HG03378 (cell line): ENCODE results near the gene CLDN1.

Experiments used
- ATAC-seq: cut with Tn5 transposase; IDR thresholded peaks from one replicate; pipeline ENCODE4 v1.9.1; 2021; ENCODE audit warnings: mild to moderate bottlenecking, moderate library complexity; ENCODE audit not compliant: unreplicated experiment

Gene CLDN1

DNA sequence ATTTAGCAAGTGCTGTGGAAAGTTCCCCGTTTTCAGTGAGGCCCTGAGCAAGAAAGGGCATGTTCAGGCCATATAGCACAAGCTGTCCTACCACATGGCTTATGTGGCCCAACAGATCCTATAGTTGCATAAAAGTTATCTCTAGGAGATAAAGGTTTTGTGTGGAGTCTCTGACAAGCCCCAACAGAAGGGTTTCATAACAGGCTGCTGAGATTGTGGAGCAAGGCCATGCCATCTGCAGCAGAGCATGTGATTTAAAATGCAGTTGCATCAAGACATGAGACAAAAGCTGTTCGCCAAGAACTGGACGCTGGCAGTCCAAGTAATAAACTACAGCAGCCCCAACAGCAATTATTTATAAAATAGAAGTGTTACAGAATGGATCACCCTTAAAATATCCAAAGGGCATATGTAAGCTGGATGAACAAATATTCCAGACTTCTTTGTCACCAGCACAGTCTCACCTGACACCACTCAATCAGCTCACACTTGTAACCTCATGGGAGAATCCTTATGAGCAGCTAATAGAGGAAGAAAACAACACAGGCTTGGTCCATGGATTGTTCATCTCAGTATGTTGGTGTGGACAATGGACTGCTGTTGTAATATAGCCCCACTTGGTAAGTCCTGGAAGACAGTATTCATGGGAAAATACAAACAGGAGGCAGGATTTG lies 14.4 kb upstream of the CLDN1 start:
- ATAC-seq: no peak

DNA sequence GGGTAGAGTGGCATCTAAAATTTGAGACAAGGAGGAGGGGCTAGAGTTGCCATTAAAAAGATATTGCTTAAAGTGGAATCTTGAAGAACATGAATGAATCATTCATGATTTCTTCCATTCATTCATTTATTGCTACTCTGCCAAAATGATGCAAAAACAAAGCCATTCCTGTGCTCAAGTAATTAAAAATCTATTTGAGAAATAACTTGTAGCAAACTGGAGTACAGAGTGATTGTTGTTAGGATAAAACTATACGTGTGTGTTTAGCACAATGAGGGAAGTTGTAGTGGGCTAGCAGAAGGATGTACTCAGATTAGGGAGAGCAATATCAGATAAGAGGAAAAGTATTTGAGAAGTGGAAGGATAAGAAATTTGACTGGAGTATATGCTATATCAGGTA lies 11.7 kb upstream of the CLDN1 start:
- no peak for ATAC-seq

DNA sequence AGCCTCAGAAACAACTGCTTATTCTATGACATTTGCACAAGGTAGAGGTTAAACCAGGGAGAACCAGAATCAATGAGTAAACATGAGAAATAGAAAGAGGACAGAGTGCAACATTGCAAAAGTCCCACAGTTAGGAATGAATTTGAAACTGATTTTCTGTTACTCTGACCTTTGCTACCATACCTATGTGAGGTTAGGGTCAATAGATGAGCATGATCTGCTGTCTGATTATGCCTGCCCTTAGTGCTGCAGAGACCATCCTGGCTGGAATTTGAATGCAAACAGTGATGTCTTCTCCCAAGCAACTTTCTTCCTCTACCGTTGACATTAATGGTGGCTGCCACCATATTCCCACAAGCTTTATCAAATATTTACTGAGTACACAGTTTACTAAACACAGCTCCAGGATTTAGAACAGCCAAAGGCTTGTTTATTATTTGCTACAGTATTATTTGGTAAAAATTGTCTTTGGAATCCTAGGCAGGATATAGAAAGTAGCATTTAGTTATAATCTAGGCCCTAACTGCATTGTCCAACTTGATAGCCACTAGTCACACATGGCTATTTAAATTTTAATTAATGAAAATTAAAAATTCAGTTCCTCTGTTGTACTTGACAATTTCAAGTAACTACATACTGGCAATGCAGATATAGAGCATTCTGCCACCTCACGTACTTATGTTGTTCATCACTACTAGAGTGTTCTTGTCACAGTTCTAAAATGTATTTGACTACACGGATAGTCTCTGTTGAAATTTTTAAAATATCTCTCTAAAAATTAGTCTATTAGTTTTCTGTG lies 8.9 kb upstream of the CLDN1 start:
- ATAC-seq: no peak

DNA sequence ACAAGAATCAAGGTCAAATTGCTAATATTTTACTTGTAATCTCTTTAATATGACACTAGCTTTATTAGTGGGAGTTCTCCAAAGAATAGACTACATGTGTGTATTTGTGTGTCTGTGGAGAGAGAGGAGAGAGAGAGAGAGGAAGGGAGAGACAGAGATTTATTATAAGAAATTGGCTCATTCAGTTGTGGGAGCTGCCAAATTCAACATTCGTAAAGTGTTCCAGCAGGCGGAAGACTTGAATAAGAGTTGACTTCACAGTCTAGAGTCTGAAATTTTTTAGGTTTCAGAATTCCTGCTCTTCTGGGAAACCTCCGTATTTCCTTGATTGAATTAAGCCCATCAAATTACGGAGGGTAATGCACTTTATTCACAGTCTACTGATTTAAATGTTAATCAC lies 4.7 kb upstream of the CLDN1 start:
- no peak for ATAC-seq

DNA sequence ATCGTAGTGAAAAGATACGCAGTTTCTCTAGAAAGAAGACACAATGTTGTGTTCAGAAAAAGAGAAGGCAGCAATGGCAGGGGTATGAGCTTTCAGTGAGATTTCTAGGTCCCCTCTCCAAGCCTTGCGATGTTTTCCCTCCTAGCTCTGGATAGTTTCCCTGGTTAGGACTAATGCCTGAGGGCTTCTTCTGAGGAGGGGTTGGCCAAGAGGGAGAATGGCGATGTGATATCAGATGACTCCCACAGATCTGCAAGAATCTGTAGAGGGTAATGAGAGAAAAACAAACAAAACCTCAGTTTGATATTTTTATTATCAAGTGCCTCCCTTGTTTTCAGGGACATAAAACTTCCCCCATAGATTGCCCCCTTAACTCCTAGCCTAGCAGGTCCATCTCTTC lies 4.1 kb upstream of the CLDN1 start:
- ATAC-seq: no peak

DNA sequence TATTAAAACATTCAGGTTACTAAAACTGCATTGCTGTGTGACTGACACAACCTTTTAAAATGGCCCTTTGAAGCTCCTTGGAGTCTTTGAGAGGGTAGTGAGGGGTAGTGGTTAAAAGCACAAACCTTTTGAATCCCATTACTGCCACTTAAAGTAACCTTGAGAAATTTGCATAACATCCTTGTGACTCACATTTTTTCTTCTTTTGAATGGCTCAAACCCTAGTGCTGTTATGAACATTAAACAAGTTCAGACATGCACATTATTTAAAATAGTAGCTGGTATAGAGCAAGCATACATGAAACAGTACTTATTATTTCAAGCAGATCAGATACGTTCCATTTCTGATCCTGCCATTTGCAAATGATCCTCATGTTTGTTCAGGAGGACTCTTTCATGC lies 3.7 kb upstream of the CLDN1 start:
- peak; percentile 47 for ATAC-seq

DNA sequence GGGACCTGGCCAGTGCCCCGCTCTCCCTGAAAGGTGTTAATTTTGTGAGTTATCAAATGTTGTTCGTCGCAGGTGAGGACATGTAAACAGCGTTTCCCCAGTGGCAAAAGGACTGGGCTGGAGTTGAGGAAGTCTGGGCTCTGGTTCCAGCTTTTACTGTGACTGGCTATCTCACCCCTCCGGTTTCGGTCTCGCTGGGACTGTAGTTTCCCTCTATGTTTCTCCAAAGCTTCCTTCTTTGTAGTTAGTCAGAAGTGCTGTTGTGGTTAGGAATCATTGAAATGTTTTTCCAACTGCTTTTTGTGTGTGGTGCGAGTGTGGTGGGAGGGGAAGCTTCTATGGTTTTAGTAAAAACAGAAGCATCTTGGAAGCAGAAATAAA lies 990 bp upstream of the CLDN1 start:
- no peak for ATAC-seq

DNA sequence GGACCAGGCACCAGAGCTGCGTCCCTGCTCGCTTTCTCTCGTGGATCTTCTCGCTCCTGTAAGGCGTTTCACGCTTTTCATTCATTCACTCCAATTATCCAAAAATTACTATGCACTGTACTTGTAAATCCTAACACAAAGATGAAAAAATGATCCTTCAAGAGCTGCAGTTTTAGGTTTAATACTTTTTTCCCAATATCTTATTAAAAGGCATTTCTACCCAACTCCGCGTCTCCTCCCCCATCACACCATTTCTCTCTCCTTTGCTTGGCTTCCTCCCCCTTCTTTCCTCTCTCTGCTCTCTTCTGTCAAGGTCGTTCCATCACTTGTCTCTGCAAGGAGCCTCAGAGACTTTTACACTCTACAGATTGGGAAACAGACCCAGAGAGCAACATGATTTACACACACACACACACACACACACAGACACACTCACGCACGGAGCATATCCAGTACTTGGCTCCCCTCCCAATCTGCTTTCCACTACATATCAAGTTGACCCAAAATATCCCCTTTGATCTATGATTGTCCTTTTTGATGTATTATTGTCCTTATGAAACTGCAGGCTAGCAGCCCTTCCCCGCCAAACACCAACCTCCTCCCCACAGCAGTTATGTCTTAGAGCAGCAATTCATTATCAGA lies 479 bp upstream of the CLDN1 start:
- ATAC-seq: no peak

DNA sequence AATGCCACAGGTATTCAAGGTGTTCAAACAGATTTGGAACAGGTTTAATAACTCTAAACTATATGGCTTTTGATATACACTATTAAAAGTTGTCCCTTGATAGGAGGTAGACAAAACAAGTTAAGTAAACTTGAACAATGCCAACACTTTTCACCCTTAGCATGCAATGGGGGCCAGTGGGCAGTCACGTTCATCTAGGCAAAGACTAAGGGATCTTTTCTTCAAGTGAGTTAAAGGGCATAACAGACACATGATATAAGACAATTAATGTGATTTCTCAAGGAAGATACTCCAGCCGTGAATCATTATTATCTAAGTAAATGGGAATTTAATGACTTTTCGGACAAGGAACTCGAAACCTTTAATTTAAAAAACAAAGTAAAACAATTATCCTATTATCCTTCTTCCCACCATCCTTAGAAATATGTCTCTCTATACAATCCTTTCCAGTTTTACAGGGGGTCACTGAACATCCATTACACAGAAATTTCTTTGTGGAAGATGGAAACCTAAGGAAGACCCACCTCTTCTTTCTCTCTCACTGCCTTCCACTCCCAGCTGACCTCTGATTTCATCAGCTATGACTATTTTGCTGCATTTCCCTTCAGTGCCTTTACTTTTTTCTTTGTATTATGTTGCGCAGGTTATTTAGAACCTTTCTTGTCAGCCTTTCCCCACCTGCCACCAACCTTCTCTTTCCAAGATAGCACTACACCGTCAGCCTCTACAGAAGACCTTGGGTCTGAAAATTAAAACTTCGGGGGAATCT lies 1.5 kb downstream of the CLDN1 start:
- ATAC-seq: no peak

DNA sequence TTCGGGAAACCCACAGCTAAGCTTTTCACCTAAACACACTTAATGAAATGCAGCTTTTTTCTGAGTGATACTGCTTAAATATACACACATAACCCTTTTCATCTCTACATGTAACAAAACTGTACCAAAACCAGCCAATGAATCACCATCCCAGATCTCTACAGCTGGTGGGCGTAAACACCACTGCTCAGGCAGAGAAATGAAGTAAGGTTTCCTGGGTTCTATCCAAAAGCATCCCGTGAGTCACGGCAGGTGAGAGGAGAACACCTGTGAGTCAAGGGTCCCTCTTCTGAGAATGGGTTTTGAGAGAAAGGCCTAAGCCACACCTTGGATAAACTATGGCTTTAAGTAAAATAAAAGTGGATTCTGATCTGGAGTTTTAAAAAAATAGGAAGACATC lies 2.6 kb downstream of the CLDN1 start:
- ATAC-seq: no peak

DNA sequence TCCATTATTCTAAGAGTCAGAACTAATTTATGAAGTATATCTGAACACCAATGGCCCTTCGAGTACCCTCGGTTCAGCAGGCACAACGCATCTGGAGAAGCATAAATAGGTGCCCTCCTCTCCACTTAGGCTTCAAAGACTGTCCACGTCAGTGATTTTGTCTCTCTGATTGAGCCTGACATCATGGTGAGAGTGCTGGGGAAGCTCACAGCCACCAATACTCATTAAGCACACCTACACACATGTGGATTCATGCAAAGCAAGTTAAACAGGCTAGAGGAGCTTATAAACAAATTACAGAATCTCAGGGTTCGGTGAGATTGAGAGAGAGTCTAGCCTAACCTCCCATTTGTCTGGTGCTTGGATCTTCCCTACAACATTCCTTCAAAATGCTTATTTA lies 3.6 kb downstream of the CLDN1 start:
- ATAC-seq: no peak

DNA sequence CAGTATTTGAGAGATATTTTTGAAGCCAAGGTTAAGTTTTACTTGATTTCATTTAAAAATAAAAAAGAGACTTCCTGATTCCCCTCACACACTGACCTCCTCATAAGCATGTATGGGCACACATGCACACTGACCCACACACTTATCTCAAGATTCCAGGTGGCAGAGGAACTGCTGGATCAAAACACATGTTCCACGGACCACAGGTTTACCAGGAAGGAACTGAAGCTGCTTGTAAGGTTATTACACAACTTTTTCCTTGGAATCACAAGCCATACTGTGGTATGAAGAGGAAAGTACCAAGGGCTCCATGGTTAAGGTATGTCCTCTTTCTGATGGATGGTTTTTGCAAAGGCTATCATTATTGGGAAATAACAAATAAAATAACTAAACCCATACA lies 7.5 kb downstream of the CLDN1 start:
- ATAC-seq: no peak

DNA sequence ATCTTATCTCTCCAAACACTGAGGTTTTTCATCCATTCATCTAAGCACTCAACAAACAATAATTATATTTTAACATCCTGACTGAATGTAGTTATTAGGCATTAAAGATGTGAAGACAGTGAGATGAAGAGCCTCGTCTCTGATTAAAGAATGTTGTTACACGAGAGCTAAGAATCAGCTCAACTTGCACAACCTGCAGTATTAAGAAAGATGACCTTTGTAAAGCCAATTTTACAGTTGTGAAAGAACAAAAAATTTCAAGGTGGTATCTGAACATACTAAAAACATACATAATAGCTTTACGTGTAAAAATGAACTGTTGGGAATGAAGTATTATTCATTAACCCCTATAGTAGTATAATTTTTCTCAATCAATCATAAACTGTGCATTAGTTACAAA lies 12.8 kb downstream of the CLDN1 start:
- no peak for ATAC-seq

DNA sequence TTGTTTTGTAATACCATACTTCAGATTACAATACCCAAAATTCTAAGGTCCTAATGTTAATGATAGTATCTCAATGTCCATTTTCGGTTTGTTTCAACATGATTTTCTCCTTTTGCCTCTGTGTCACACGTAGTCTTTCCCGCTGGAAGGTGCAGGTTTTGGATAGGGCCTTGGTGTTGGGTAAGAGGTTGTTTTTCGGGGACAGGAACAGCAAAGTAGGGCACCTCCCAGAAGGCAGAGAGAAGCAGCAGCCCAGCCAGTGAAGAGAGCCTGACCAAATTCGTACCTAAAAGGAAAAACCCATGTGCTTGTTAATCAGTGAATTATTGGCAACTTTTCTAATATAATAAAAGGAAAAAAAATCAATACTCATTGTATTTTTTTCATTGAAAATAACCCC lies 14.1 kb downstream of the CLDN1 start:
- ATAC-seq: no peak

DNA sequence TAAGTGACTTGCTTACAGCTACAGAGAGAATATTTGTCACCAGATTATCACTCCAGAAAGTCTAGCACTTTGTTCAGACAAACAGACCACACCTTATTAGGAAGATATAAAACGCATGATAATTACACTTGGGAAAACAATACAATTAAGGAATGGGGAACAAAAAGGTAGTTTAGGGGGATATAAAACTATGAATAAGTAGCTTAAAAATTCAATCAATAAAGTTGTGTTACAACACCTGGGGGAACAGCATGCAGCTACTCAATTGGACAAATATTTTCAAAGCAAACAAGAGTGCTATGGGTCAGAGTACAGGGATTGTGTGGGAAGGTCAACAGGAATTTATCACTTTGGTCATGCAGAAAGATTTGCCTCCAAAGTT lies 15.1 kb downstream of the CLDN1 start:
- no peak for ATAC-seq

DNA sequence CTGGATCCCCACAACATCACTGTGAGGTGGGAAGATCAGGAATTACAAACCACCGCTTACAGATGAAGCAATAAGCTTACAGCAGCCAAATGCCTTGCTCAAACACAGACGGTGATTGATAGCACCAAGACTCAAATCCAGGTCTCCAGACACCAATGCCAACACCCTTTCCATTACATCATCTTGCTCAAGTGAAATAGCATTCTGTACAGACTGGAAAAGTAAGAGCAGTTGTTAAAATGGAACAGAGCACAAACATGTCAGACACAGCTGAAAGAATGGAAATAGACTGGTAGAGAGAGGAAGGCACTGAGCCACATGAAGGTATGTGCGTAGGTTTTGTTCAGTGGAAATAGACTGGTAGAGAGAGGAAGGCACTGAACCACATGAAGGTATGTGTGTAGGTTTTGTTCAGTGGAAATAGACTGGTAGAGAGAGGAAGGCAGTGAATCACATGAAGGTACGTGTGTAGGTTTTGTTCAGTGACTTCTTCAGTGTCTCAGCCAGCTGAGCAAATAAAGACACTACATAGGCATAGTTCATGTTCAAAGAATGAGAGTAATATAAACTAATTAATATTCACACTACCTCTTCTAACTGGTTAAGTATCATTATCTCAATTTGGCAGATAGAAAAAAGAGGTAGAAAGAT lies 15.6 kb downstream of the CLDN1 start:
- ATAC-seq: no peak

DNA sequence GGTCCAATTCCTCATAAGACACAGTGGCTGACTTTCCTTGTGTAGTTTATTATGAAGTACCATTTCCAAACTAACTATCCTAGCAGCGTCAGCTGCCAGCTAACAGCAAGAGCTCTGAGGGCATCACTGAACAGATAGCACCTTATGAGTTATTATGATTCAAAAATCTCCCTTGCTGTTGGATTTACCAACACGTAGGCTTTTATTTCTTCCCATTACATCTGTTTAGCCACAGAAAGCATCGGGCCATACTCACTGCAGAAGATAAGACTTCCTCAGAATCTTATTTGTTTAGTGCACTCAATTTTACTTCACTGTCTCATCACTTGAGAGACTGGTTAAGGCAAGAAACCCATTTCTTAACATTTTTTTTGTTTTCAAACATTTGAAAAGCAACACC lies 16.2 kb downstream of the CLDN1 start:
- ATAC-seq: no peak

DNA sequence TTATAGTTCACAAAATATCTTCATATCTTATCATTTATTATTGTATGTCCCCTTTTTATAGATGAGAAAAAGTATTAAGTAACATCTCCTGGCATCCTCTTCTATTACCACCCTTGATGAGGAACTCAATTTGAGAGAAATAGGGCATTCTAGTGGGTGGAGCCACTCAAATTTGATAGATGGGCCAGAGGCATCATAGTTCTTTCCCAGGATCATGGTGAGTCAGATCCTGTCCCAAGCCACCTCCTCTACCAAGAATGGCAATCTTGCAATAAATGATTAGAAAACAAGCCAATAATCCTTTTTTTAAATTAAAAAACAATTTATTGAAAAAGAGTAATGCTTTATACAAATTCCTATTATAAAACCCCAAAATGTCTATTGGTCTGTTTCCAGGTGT lies 16.8 kb downstream of the CLDN1 start:
- no peak for ATAC-seq

DNA sequence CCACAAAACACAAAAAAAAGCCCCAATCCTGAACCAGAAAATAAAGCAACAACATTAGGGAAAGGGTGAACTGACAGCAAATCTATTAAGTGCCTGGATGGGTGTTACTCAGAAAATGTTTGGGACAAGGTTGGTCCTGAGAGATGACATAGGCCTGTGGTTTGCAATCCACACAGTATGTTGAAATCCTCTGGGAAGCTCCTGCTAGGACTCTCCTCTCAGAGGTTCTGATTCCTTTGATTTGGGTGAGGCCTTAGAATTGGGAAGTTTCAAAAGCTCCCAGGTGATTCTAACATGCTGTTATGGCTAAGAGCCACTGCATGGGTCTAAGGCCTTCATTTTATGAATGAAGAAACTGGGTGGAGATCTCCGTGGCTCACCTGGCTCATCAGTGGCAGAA lies 18.4 kb downstream of the CLDN1 start:
- no peak for ATAC-seq

DNA sequence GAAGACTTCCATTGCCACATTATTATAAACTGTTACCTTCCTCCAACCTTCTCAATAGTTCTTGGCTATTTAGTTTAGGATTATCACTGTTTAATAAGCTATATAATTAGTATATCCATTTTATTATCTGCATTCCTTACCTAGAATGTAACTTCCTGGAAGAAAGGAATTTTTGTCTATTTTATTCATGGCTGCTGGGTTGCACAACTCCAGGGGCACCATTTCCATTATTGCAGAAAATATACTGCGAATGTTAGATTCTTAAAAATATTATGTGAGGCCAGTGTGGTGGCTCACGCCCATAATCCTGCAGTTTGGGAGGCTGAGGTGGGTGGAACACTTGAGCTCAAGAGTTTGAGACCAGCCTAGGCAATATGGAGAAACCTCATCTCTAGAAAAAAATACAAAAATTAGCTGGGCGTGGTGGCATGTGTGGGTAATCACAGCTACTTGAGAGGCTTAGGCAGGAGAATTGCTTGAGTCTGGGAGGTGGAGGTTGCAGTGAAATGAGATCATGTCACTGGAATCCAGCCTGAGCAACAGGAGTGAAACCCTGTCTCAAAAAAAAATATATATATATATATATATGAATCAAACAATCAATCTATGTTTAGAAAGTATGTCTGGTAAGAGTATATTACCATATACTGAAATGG lies 19.9 kb downstream of the CLDN1 start:
- ATAC-seq: no peak

DNA sequence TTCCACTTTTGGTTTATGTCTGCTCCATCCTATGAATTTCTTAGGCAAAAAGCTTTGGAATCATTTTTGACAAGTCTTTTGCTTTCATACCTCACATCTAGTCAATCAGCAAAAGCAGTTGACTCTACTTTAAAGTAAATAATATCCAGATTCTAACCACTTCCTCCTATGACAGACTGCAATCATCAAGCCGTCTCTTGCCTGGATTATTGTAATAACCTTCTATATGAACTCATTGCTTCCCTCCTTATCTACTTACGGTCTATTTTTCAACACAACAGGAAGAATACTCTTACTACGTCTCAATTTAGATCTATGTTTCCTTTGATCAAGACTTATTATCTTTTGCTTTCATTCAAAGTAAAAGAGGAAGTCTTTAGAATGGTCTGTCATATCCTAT lies 20.7 kb downstream of the CLDN1 start:
- no peak for ATAC-seq
